ENCODE results near the gene NUAK1. TPM values are rescaled to one million over a fixed set of nuclear protein-coding genes. Genes with fewer than 3 reads are reported as not detected.

The NUAK1 gene
- total and polyA plus RNA-seq, 2 experiments from 2014 or later, result 13.4 to 29.6 TPM

GRCh38 chr12:106122004-106122403 lies 16.8 kb downstream of the NUAK1 start:
- 94 to 95% methylated on average over 3 of the region's 3 CpGs for WGBS, 2 experiments (ENCODE audit: low coverage in 1 of 2, low lambda C conversion rate in 2 of 2, missing lambda C conversion rate in 2 of 2)
- H3K4me2 ChIP-seq (ENCODE audit: unreplicated experiment), result no peak overlapping the region
- in situ Hi-C loops (cut with MboI), result no loop called here
- 0 out of 2 replicates have a peak, but pooled peaks cover 5% of the 10 kb centered on the region for H4K20me1 ChIP-seq (ENCODE audit: insufficient read depth)
- H3F3A ChIP-seq (ENCODE audit: insufficient read depth), result peaks cover 31% of the 10 kb centered on the region
- no peaks in the 10 kb centered on the region for H3K9me3 ChIP-seq (ENCODE audit: low read depth)
- H3K4me1 ChIP-seq (ENCODE audit: insufficient read depth), result peaks cover 50% of the 10 kb centered on the region
- H3K27ac ChIP-seq, result no peak overlapping the region
- no peak for DNase-seq
- no peaks in the 10 kb centered on the region; the same call in 1 of the 2 replicates for H3K36me3 ChIP-seq (ENCODE audit: low read depth)
- H2AFZ ChIP-seq, result no peak overlapping the region
- H3K9ac ChIP-seq, result no peak overlapping the region
- peaks cover 100% of the 10 kb centered on the region for H3K79me2 ChIP-seq (ENCODE audit: insufficient read depth)
- TF ChIP-seq EZH2phosphoT487 (IDR thresholded peaks at IDR 0.05; ENCODE audit: insufficient read depth, low read depth) (no peak), EZH2 (IDR thresholded peaks at IDR 0.05; ENCODE audit: insufficient read depth, poor library complexity, severe bottlenecking) (no peak)
- H3K27me3 ChIP-seq (replicated peaks; ENCODE audit: insufficient read depth), result no peaks in the 10 kb centered on the region
- H3K4me3 ChIP-seq, result no peak overlapping the region
- H3K9me2 ChIP-seq (ENCODE audit: insufficient read depth), result no peaks in the 10 kb centered on the region

GRCh38 chr12:106120519-106121105 lies 18.1 kb downstream of the NUAK1 start:
- no peaks in the 10 kb centered on the region for H3K9me3 ChIP-seq (ENCODE audit: low read depth)
- H3K27me3 ChIP-seq (replicated peaks; ENCODE audit: insufficient read depth), result no peaks in the 10 kb centered on the region
- WGBS, 2 experiments (ENCODE audit: low coverage in 1 of 2, low lambda C conversion rate in 2 of 2, missing lambda C conversion rate in 2 of 2), result 94 to 96% methylated on average over 8 of the region's 8 CpGs
- no peak overlapping the region for H3K27ac ChIP-seq
- H4K20me1 ChIP-seq (ENCODE audit: insufficient read depth), result 0 out of 2 replicates have a peak, but pooled peaks cover 5% of the 10 kb centered on the region
- no peaks in the 10 kb centered on the region for H3K9me2 ChIP-seq (ENCODE audit: insufficient read depth)
- TF ChIP-seq EZH2phosphoT487 (IDR thresholded peaks at IDR 0.05; ENCODE audit: insufficient read depth, low read depth) (no peak), EZH2 (IDR thresholded peaks at IDR 0.05; ENCODE audit: insufficient read depth, poor library complexity, severe bottlenecking) (no peak)
- no peak overlapping the region for H3K4me3 ChIP-seq
- peaks cover 36% of the 10 kb centered on the region for H3K4me1 ChIP-seq (ENCODE audit: insufficient read depth)
- H3K9ac ChIP-seq, result no peak overlapping the region
- no peak overlapping the region for H3K4me2 ChIP-seq (ENCODE audit: unreplicated experiment)
- peaks cover 100% of the 10 kb centered on the region for H3K79me2 ChIP-seq (ENCODE audit: insufficient read depth)
- in situ Hi-C loops (cut with MboI), result no loop called here
- H3K36me3 ChIP-seq (ENCODE audit: low read depth), result no peaks in the 10 kb centered on the region; the same call in 1 of the 2 replicates
- no peak for DNase-seq
- peaks cover 17% of the 10 kb centered on the region for H3F3A ChIP-seq (ENCODE audit: insufficient read depth)
- H2AFZ ChIP-seq, result no peak overlapping the region

GRCh38 chr12:106119301-106119700 lies 19.5 kb downstream of the NUAK1 start:
- Histone ChIP-seq H3F3A (ENCODE audit: insufficient read depth) (peaks cover 17% of the 10 kb centered on the region; the same call in 1 of the 2 replicates), H3K4me1 (ENCODE audit: insufficient read depth) (peaks cover 40% of the 10 kb centered on the region), H3K9me3 (ENCODE audit: low read depth) (no peaks in the 10 kb centered on the region), H3K27me3 (replicated peaks; ENCODE audit: insufficient read depth) (no peaks in the 10 kb centered on the region), H3K79me2 (ENCODE audit: insufficient read depth) (peaks cover 100% of the 10 kb centered on the region), H3K27ac (no peak overlapping the region), H4K20me1 (ENCODE audit: insufficient read depth) (0 out of 2 replicates have a peak, but pooled peaks cover 5% of the 10 kb centered on the region), H3K4me3 (no peak overlapping the region), H3K9me2 (ENCODE audit: insufficient read depth) (no peaks in the 10 kb centered on the region), H2AFZ (no peak overlapping the region), H3K9ac (no peak overlapping the region), H3K36me3 (ENCODE audit: low read depth) (no peaks in the 10 kb centered on the region; the same call in 1 of the 2 replicates), H3K4me2 (ENCODE audit: unreplicated experiment) (no peak overlapping the region)
- TF ChIP-seq EZH2 (IDR thresholded peaks at IDR 0.05; ENCODE audit: insufficient read depth, poor library complexity, severe bottlenecking) (no peak), EZH2phosphoT487 (IDR thresholded peaks at IDR 0.05; ENCODE audit: insufficient read depth, low read depth) (no peak)
- DNase-seq, result no peak
- in situ Hi-C loops (cut with MboI), result no loop called here
- 87 to 91% methylated on average over 9 of the region's 9 CpGs for WGBS, 2 experiments (ENCODE audit: low coverage in 1 of 2, low lambda C conversion rate in 2 of 2, missing lambda C conversion rate in 2 of 2)

GRCh38 chr12:106118381-106119130 lies 20.2 kb downstream of the NUAK1 start:
- no peak overlapping the region for H3K4me3 ChIP-seq
- in situ Hi-C loops (cut with MboI), result no loop called here
- H3K27me3 ChIP-seq (replicated peaks; ENCODE audit: insufficient read depth), result no peaks in the 10 kb centered on the region
- H2AFZ ChIP-seq, result no peak overlapping the region
- peaks cover 23% of the 10 kb centered on the region; the same call in 1 of the 2 replicates for H3F3A ChIP-seq (ENCODE audit: insufficient read depth)
- H3K9me2 ChIP-seq (ENCODE audit: insufficient read depth), result no peaks in the 10 kb centered on the region
- DNase-seq, result peak; percentile 39
- TF ChIP-seq EZH2 (IDR thresholded peaks at IDR 0.05; ENCODE audit: insufficient read depth, poor library complexity, severe bottlenecking) (no peak), EZH2phosphoT487 (IDR thresholded peaks at IDR 0.05; ENCODE audit: insufficient read depth, low read depth) (no peak)
- H3K4me2 ChIP-seq (ENCODE audit: unreplicated experiment), result no peak overlapping the region
- 0 out of 2 replicates have a peak, but pooled peaks cover 5% of the 10 kb centered on the region for H4K20me1 ChIP-seq (ENCODE audit: insufficient read depth)
- no peaks in the 10 kb centered on the region for H3K9me3 ChIP-seq (ENCODE audit: low read depth)
- H3K27ac ChIP-seq, result peak overlapping the region; percentile 3; the same call in 1 of the 2 replicates
- peaks cover 100% of the 10 kb centered on the region for H3K79me2 ChIP-seq (ENCODE audit: insufficient read depth)
- WGBS, 2 experiments (ENCODE audit: low coverage in 1 of 2, low lambda C conversion rate in 2 of 2, missing lambda C conversion rate in 2 of 2), result 46 to 50% methylated on average over 8 of the region's 8 CpGs
- H3K36me3 ChIP-seq (ENCODE audit: low read depth), result no peaks in the 10 kb centered on the region; the same call in 1 of the 2 replicates
- no peak overlapping the region for H3K9ac ChIP-seq
- H3K4me1 ChIP-seq (ENCODE audit: insufficient read depth), result peaks cover 40% of the 10 kb centered on the region

All from GM23248 (cell line).